A673 (cell line): ENCODE measurements around the gene ITGB6. TPM values are rescaled to one million over a fixed set of nuclear protein-coding genes. Genes with fewer than 3 reads are reported as not detected.

ENCODE experiments used
- BruUV-seq: library from RNA; stranded (reverse); fragments of 400-500 nt; replicated peaks from 2 replicates; lab custom pipeline; 2021; lab: Mats Ljungman, UMichigan
- CTCF ChIA-PET: fragments of 300-600 bp; sonication (Branson Sonifier 250); formaldehyde crosslinking; loops from one replicate; lab custom pipeline; 2022; ENCODE audit warnings: antibody characterized with exemption; lab: Charles Lee
- POLR2A ChIA-PET: fragments of 300-600 bp; sonication (Branson Sonifier 250); formaldehyde crosslinking; loops from one replicate; lab custom pipeline; 2022; ENCODE audit warnings: antibody characterized with exemption; ENCODE audit not compliant: low non-redundant PET; lab: Charles Lee
- DNase-seq: peaks from one replicate; pipeline ENCODE4 v3.0.0-alpha.2; 2015; ENCODE audit warnings: low spot score
- H3K27ac ChIP-seq: fragments of 200-600 bp; sonication (generic); 2 replicates; pipeline ENCODE4 v1.5.1; 2016; ENCODE audit warnings: mixed run types, low read depth, mild to moderate bottlenecking, mixed read lengths, antibody characterized with exemption, low read length; ENCODE audit not compliant: poor library complexity, severe bottlenecking
- H3K27me3 ChIP-seq: fragments of 200-600 bp; sonication (generic); replicated peaks from 2 replicates; pipeline ENCODE4 v1.6.1; 2017; ENCODE audit warnings: mixed run types, low read depth, mild to moderate bottlenecking, mixed read lengths, antibody characterized with exemption, low read length; ENCODE audit not compliant: insufficient read depth, poor library complexity
- H3K36me3 ChIP-seq: fragments of 200-600 bp; sonication (generic); 2 replicates; pipeline ENCODE4 v1.6.1; 2016; ENCODE audit warnings: mixed run types, mild to moderate bottlenecking, mixed read lengths, antibody characterized with exemption, low read length; ENCODE audit not compliant: insufficient read depth, poor library complexity, severe bottlenecking
- H3K4me1 ChIP-seq: fragments of 200-600 bp; sonication (generic); 2 replicates; pipeline ENCODE4 v1.6.1; 2017; ENCODE audit warnings: mixed run types, mild to moderate bottlenecking, mixed read lengths, antibody characterized with exemption, low read length; ENCODE audit not compliant: insufficient read depth, poor library complexity, severe bottlenecking
- H3K4me3 ChIP-seq: fragments of 200-600 bp; sonication (generic); 2 replicates; pipeline ENCODE4 v1.5.1; 2016; ENCODE audit warnings: low read depth, mixed run types, mild to moderate bottlenecking, mixed read lengths, low read length; ENCODE audit not compliant: poor library complexity, severe bottlenecking
- H3K9me3 ChIP-seq: fragments of 200-600 bp; sonication (generic); 2 replicates; pipeline ENCODE4 v1.6.1; 2016; ENCODE audit warnings: mixed run types, low read depth, mild to moderate bottlenecking, mixed read lengths, antibody characterized with exemption, low read length; ENCODE audit not compliant: poor library complexity, severe bottlenecking
- EZH2 ChIP-seq: fragments of 200-600 bp; sonication (generic); IDR thresholded peaks from 2 replicates; pipeline ENCODE4 v1.6.1; 2017; ENCODE audit warnings: borderline replicate concordance, low read depth, mild to moderate bottlenecking, mixed read lengths, antibody characterized with exemption, low read length; ENCODE audit not compliant: poor library complexity, severe bottlenecking
- intact Hi-C: fragments of 100-400 bp; cut with micrococcal nuclease; formaldehyde crosslinking; loops from one replicate; pipeline ENCODE4 v1.10.0; 2022; ENCODE audit not compliant: unreplicated experiment
- total RNA-seq: library from RNA; stranded (reverse); gene quantifications from 2 replicates; pipeline ENCODE4 v1.2.3, GENCODE V29; 2021
- TF ChIP-seq, protein P1 (sequence below): fragments of 300-800, 200-600 bp; sonication (generic); conservative IDR thresholded peaks from 2 replicates; pipeline ENCODE4 v1.5.1; 2017; ENCODE audit warnings: low read depth, mild to moderate bottlenecking, antibody characterized with exemption, low read length, moderate library complexity, mixed read lengths

ITGB6 gene
- total RNA-seq, 1 experiment from 2014 or later = not detected

DNA sequence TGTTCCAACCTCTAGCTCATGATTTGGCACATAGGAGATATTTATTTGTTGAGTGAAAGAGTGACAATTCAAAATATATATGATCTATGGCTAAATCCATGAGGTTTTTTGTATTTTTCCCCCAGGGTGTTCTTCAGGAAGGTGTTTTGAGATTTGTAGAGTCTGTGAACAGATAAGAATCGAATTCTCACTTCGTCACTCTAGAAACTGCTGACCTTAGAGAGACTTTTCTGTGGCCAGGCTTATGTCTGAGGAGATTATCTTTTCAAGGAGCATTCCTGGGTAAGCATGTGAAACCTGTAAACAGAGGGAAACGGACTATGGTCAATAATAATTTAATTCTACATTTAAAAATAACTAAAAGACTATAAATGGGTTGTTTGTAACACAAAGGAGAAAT, 849 bp upstream of the ITGB6 start:
- CTCF ChIA-PET = no interaction called here
- H3K27ac ChIP-seq = no peak overlapping the region

DNA sequence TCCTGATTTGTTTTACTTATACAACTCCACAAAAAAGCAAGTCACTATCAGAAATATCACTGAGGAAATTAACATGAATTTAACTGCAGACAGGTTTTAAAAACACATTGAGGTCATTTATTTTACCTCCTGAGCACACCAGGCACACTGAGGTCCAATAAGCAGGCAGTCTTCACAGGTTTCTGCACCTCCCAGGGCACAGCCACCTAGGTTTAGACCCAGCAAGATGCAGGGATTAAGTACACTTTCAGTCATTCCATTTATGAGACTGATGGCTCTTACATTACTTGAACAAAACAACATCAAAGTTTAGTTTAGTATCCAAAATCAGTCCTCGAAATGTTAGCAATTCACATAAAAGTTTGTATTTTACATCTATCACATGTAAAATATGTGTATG, 1.0 kb downstream of the ITGB6 start:
- Histone ChIP-seq H3K9me3 (no peaks in the 10 kb centered on the region), H3K27ac (no peak overlapping the region), H3K4me1 (no peaks in the 10 kb centered on the region), H3K4me3 (no peak overlapping the region), H3K27me3 (peaks cover 5% of the 10 kb centered on the region), H3K36me3 (no peaks in the 10 kb centered on the region)
- TF ChIP-seq, protein P1, sequence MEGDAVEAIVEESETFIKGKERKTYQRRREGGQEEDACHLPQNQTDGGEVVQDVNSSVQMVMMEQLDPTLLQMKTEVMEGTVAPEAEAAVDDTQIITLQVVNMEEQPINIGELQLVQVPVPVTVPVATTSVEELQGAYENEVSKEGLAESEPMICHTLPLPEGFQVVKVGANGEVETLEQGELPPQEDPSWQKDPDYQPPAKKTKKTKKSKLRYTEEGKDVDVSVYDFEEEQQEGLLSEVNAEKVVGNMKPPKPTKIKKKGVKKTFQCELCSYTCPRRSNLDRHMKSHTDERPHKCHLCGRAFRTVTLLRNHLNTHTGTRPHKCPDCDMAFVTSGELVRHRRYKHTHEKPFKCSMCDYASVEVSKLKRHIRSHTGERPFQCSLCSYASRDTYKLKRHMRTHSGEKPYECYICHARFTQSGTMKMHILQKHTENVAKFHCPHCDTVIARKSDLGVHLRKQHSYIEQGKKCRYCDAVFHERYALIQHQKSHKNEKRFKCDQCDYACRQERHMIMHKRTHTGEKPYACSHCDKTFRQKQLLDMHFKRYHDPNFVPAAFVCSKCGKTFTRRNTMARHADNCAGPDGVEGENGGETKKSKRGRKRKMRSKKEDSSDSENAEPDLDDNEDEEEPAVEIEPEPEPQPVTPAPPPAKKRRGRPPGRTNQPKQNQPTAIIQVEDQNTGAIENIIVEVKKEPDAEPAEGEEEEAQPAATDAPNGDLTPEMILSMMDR = no peak
- no peak for TF ChIP-seq EZH2
- DNase-seq = no peak
- BruUV-seq = no TSS peak
- intact Hi-C loops = no loop called here
- POLR2A ChIA-PET = no interaction called here
- CTCF ChIA-PET = no interaction called here

More for the DNA sequence above, 849 bp upstream of the ITGB6 start:
- Histone ChIP-seq H3K9me3 (no peaks in the 10 kb centered on the region), H3K36me3 (no peaks in the 10 kb centered on the region), H3K27me3 (peaks cover 5% of the 10 kb centered on the region), H3K4me1 (no peaks in the 10 kb centered on the region), H3K4me3 (no peak overlapping the region)
- DNase-seq = no peak
- no TSS peak for BruUV-seq
- POLR2A ChIA-PET = no interaction called here
- TF ChIP-seq, protein P1 = no peak
- no peak for TF ChIP-seq EZH2
- intact Hi-C loops = no loop called here

GRCh38 chr2:160197587-160197986, 2.5 kb downstream of the ITGB6 start:
- no peak for TF ChIP-seq EZH2
- TF ChIP-seq, protein P1 = no peak
- Histone ChIP-seq H3K9me3 (no peaks in the 10 kb centered on the region), H3K27ac (no peak overlapping the region), H3K4me1 (no peaks in the 10 kb centered on the region), H3K36me3 (no peaks in the 10 kb centered on the region), H3K4me3 (no peak overlapping the region), H3K27me3 (peaks cover 5% of the 10 kb centered on the region)
- DNase-seq = no peak
- POLR2A ChIA-PET = no interaction called here
- intact Hi-C loops = no loop called here
- CTCF ChIA-PET = no interaction called here
- BruUV-seq = no TSS peak
